SK-N-SH treated with all-trans-retinoic acid at 6 μM for 48 hours (cell line): ENCODE measurements around the gene UBR1.

Source experiments
- ATAC-seq: fragments of 200-7000 bp; cut with Tn5 transposase; 3 replicates; pipeline ENCODE4 v1.9.1; 2020; ENCODE audit warnings: mild to moderate bottlenecking, moderate library complexity
- ARNTL ChIP-seq: fragments of 450-650 bp; formaldehyde crosslinking; IDR thresholded peaks from 2 replicates; pipeline ENCODE4 v1.5.0; 2020; ENCODE audit warnings: low read depth, mild to moderate bottlenecking, moderate library complexity, borderline replicate concordance
- CSDC2 ChIP-seq: fragments of 250-450 bp; sonication (Bioruptor Pico); IDR thresholded peaks from 2 replicates; pipeline ENCODE4 v1.5.0; 2020; ENCODE audit warnings: mild to moderate bottlenecking, moderate library complexity
- GLIS3 ChIP-seq: fragments of 250-450 bp; sonication (Bioruptor Pico); IDR thresholded peaks from 2 replicates; pipeline ENCODE4 v1.5.0; 2020; ENCODE audit warnings: mild to moderate bottlenecking, moderate library complexity
- OSR1 ChIP-seq: fragments of 250-450 bp; sonication (Bioruptor Pico); IDR thresholded peaks from 2 replicates; pipeline ENCODE4 v1.8.0; 2022; ENCODE audit warnings: moderate library complexity, mild to moderate bottlenecking, inconsistent platforms
- PATZ1 ChIP-seq: fragments of 250-450 bp; sonication (Bioruptor Pico); IDR thresholded peaks from 2 replicates; pipeline ENCODE4 v1.8.0; 2020; ENCODE audit warnings: mild to moderate bottlenecking, moderate library complexity, borderline replicate concordance
- RARB ChIP-seq: fragments of 250-450 bp; sonication (Bioruptor Pico); IDR thresholded peaks from 2 replicates; pipeline ENCODE4 v1.8.0; 2021; ENCODE audit warnings: mild to moderate bottlenecking, moderate library complexity
- SNAI2 ChIP-seq: fragments of 250-450 bp; sonication (Bioruptor Pico); IDR thresholded peaks from 2 replicates; pipeline ENCODE4 v1.5.0; 2020; ENCODE audit warnings: mild to moderate bottlenecking, moderate library complexity
- TCF4 ChIP-seq: fragments of 250-450 bp; sonication (Bioruptor Pico); IDR thresholded peaks from 2 replicates; pipeline ENCODE4 v1.8.0; 2021; ENCODE audit warnings: mild to moderate bottlenecking, moderate library complexity, borderline replicate concordance
- TOX ChIP-seq: fragments of 250-450 bp; sonication (Bioruptor Pico); IDR thresholded peaks from 2 replicates; pipeline ENCODE4 v1.8.0; 2021; ENCODE audit warnings: mild to moderate bottlenecking, moderate library complexity, borderline replicate concordance
- ZC3H10 ChIP-seq: fragments of 250-450 bp; sonication (Bioruptor Pico); IDR thresholded peaks from 2 replicates; pipeline ENCODE4 v1.5.1; 2021; ENCODE audit warnings: mild to moderate bottlenecking, moderate library complexity
- ZFP3 ChIP-seq: fragments of 250-450 bp; sonication (Bioruptor Pico); IDR thresholded peaks from 2 replicates; pipeline ENCODE4 v1.5.0; 2020; ENCODE audit warnings: mild to moderate bottlenecking, moderate library complexity
- ZFP30 ChIP-seq: fragments of 450-650 bp; formaldehyde crosslinking; IDR thresholded peaks from 2 replicates; pipeline ENCODE4 v1.5.0; 2022; ENCODE audit warnings: mild to moderate bottlenecking, moderate library complexity
- ZNF565 ChIP-seq: fragments of 450-650 bp; formaldehyde crosslinking; conservative IDR thresholded peaks from 2 replicates; pipeline ENCODE4 v1.5.0; 2020; ENCODE audit warnings: low read depth, mild to moderate bottlenecking, moderate library complexity
- ZNF70 ChIP-seq: fragments of 450-650 bp; formaldehyde crosslinking; IDR thresholded peaks from 2 replicates; pipeline ENCODE4 v1.5.0; 2020; ENCODE audit warnings: mild to moderate bottlenecking, moderate library complexity
- ZNF8 ChIP-seq: fragments of 450-650 bp; formaldehyde crosslinking; IDR thresholded peaks from 2 replicates; pipeline ENCODE4 v1.5.0; 2020; ENCODE audit warnings: mild to moderate bottlenecking, moderate library complexity
- TF ChIP-seq, protein P1 (sequence below): fragments of 250-450 bp; sonication (Bioruptor Pico); IDR thresholded peaks from 2 replicates; pipeline ENCODE4 v1.5.0; 2020; ENCODE audit warnings: mild to moderate bottlenecking, moderate library complexity
- TF ChIP-seq, protein P2 (sequence below): fragments of 250-450 bp; sonication (Bioruptor Pico); IDR thresholded peaks from 2 replicates; pipeline ENCODE4 v1.5.1; 2020; ENCODE audit warnings: low read depth, mild to moderate bottlenecking, moderate library complexity
- TF ChIP-seq, protein P3 (sequence below): fragments of 250-450 bp; sonication (Bioruptor Pico); IDR thresholded peaks from 2 replicates; pipeline ENCODE4 v1.8.0; 2021; ENCODE audit warnings: low read depth, mild to moderate bottlenecking, moderate library complexity, borderline replicate concordance

UBR1 gene

DNA sequence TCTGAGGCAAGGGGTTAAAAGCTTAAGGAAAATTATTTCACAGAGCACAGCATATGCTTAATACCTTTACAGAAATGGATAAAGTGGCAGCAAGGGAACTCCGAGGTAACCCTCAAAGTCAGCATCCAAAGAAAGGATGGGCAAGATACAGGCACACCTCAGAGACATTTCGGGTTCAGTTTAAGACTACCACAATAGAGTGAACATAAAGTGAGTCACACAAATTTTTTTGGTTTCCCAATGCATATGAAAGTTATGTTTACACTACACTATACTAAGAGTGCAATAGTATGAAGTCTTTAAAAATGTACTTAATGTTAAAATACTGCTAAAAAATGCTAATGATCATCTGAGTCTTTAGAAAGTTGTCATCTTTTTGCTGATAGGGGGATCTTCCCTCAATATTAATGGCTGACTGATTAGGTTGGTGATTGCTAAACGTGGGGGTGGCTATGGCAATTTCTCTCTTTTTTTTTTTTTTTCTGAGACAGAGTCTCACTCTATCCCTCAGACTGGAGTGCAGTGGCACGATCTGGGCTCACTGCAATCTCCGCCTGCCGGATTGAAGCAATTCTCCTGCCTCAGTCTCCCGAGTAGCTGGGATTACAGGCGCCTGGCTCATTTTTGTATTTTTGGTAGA lies 10.0 kb downstream of the UBR1 start:
- no peak for ATAC-seq
- TF ChIP-seq, protein P1, sequence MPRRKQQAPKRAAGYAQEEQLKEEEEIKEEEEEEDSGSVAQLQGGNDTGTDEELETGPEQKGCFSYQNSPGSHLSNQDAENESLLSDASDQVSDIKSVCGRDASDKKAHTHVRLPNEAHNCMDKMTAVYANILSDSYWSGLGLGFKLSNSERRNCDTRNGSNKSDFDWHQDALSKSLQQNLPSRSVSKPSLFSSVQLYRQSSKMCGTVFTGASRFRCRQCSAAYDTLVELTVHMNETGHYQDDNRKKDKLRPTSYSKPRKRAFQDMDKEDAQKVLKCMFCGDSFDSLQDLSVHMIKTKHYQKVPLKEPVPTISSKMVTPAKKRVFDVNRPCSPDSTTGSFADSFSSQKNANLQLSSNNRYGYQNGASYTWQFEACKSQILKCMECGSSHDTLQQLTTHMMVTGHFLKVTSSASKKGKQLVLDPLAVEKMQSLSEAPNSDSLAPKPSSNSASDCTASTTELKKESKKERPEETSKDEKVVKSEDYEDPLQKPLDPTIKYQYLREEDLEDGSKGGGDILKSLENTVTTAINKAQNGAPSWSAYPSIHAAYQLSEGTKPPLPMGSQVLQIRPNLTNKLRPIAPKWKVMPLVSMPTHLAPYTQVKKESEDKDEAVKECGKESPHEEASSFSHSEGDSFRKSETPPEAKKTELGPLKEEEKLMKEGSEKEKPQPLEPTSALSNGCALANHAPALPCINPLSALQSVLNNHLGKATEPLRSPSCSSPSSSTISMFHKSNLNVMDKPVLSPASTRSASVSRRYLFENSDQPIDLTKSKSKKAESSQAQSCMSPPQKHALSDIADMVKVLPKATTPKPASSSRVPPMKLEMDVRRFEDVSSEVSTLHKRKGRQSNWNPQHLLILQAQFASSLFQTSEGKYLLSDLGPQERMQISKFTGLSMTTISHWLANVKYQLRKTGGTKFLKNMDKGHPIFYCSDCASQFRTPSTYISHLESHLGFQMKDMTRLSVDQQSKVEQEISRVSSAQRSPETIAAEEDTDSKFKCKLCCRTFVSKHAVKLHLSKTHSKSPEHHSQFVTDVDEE (CRISPR knock-in tag): no peak
- TF ChIP-seq RARB (CRISPR knock-in tag) (no peak), ZNF8 (CRISPR knock-in tag) (no peak)
- TF ChIP-seq, all 23 proteins: peak for 0

DNA sequence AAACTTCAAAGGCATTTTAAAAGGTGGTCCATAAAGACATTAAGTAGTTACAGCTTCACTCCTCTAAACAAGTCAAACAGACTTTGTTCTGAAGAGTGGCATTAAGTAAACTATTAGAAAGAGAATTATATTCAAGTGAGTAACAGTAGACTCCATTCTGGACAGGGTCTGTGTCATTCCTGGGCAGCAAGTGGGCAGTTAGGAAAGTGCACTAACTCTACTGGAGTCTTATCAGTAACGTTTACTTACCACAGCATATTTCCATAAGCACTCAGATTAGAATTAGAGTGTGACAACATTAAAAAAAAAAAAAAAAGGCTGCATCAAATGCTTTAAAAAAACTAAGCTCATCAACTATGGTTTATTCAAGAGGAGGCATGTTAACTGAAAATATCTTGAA lies 10.6 kb downstream of the UBR1 start:
- TF ChIP-seq TCF4: no peak
- no peak for TF ChIP-seq RARB (CRISPR knock-in tag)
- TF ChIP-seq ARNTL (CRISPR knock-in tag): no peak
- TF ChIP-seq CSDC2 (CRISPR knock-in tag): no peak
- TF ChIP-seq TOX (CRISPR knock-in tag): no peak
- no peak for TF ChIP-seq ZFP3
- TF ChIP-seq, protein P1 (CRISPR knock-in tag): no peak
- no peak for TF ChIP-seq ZNF565 (CRISPR knock-in tag)
- TF ChIP-seq, protein P2, sequence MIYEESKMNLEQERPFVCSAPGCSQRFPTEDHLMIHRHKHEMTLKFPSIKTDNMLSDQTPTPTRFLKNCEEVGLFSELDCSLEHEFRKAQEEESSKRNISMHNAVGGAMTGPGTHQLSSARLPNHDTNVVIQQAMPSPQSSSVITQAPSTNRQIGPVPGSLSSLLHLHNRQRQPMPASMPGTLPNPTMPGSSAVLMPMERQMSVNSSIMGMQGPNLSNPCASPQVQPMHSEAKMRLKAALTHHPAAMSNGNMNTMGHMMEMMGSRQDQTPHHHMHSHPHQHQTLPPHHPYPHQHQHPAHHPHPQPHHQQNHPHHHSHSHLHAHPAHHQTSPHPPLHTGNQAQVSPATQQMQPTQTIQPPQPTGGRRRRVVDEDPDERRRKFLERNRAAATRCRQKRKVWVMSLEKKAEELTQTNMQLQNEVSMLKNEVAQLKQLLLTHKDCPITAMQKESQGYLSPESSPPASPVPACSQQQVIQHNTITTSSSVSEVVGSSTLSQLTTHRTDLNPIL (CRISPR knock-in tag): no peak
- TF ChIP-seq GLIS3 (CRISPR knock-in tag): no peak
- TF ChIP-seq SNAI2 (CRISPR knock-in tag): no peak
- TF ChIP-seq PATZ1: no peak
- TF ChIP-seq ZFP30 (CRISPR knock-in tag): no peak
- no peak for ATAC-seq

DNA sequence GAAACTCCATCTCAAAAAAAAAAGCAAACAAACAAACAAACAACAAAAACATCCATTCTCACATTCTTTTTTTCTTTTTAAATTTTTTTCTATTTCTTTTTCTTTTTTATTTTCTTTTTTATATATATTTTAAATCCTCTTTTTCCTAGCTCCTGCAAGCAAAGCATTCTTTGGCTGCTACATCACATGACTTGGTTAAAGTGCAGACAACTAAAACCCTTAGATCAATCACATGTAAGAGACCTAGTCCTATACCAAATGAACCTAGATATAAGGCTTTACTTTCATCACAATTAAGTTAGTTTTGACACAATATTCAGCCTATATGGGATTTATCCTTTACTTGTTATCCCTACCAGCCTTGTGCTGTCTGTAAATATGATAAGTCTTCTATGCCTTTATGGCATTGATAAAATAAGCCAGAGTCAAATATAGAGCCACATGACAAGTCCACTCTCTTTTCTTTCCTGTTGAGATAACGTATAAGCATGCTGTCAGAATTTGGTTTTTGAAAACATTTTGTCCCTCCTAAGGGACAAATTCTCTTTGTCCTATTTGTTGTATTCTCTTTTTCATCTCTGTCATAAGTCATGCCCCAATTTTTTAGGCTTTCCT lies 11.3 kb downstream of the UBR1 start:
- TF ChIP-seq PATZ1 (no peak), ZNF565 (CRISPR knock-in tag) (no peak), TCF4 (no peak), ARNTL (CRISPR knock-in tag) (no peak), ZNF8 (CRISPR knock-in tag) (no peak), ZFP30 (CRISPR knock-in tag) (no peak), CSDC2 (CRISPR knock-in tag) (no peak), OSR1 (no peak), ZC3H10 (CRISPR knock-in tag) (no peak), RARB (CRISPR knock-in tag) (no peak), ZFP3 (no peak), ZNF70 (no peak)
- TF ChIP-seq, protein P3, sequence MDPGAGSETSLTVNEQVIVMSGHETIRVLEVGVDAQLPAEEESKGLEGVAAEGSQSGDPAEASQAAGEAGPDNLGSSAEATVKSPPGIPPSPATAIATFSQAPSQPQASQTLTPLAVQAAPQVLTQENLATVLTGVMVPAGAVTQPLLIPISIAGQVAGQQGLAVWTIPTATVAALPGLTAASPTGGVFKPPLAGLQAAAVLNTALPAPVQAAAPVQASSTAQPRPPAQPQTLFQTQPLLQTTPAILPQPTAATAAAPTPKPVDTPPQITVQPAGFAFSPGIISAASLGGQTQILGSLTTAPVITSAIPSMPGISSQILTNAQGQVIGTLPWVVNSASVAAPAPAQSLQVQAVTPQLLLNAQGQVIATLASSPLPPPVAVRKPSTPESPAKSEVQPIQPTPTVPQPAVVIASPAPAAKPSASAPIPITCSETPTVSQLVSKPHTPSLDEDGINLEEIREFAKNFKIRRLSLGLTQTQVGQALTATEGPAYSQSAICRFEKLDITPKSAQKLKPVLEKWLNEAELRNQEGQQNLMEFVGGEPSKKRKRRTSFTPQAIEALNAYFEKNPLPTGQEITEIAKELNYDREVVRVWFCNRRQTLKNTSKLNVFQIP (CRISPR knock-in tag): no peak
- TF ChIP-seq, protein P1 (CRISPR knock-in tag): no peak
- ATAC-seq: no peak
